Endodermal cell (in vitro differentiated cells): ENCODE results near the gene ZNF20. TPM values are rescaled to one million over a fixed set of nuclear protein-coding genes. Genes with fewer than 3 reads are reported as not detected.

Source experiments
- DNase-seq: peaks from one replicate; pipeline ENCODE4 v3.0.0-alpha.2; 2017
- H3K27ac ChIP-seq: 2 replicates; pipeline ENCODE4 v1.5.1; 2013; ENCODE audit warnings: mild to moderate bottlenecking, low read depth, low read length, moderate library complexity
- H3K27me3 ChIP-seq: 2 replicates; pipeline ENCODE4 v1.6.1; 2013; ENCODE audit warnings: mild to moderate bottlenecking, low read length, moderate library complexity; ENCODE audit not compliant: insufficient read depth, control insufficient read depth, poor library complexity, severe bottlenecking
- H3K36me3 ChIP-seq: 2 replicates; pipeline ENCODE4 v1.7.0; 2013; ENCODE audit warnings: mild to moderate bottlenecking, low read length, moderate library complexity; ENCODE audit not compliant: control insufficient read depth, insufficient read depth
- H3K4me1 ChIP-seq: one replicate; pipeline ENCODE4 v1.7.0; 2013; ENCODE audit warnings: low read length; ENCODE audit not compliant: control insufficient read depth, insufficient read depth
- H3K4me3 ChIP-seq: 2 replicates; pipeline ENCODE4 v1.5.1; 2013; ENCODE audit warnings: mild to moderate bottlenecking, low read length, moderate library complexity
- H3K9ac ChIP-seq: 2 replicates; pipeline ENCODE4 v1.6.1; 2013; ENCODE audit warnings: mild to moderate bottlenecking, low read length, moderate library complexity; ENCODE audit not compliant: poor library complexity, severe bottlenecking; ENCODE audit errors: extremely low read depth
- H3K9me3 ChIP-seq: 2 replicates; pipeline ENCODE4 v1.6.1; 2013; ENCODE audit warnings: mild to moderate bottlenecking, low read length, moderate library complexity; ENCODE audit not compliant: control insufficient read depth
- H3K27ac Mint-ChIP-seq: 2 replicates; pipeline ENCODE4 v1.8.0; 2020; ENCODE audit warnings: mixed read lengths
- H3K27me3 Mint-ChIP-seq: 2 replicates; pipeline ENCODE4 v1.8.0; 2021; ENCODE audit warnings: mild to moderate bottlenecking, mixed read lengths; ENCODE audit not compliant: insufficient read depth
- H3K36me3 Mint-ChIP-seq: 2 replicates; pipeline ENCODE4 v1.8.0; 2020; ENCODE audit warnings: low read depth, mixed read lengths
- H3K4me1 Mint-ChIP-seq: 2 replicates; pipeline ENCODE4 v1.8.0; 2020; ENCODE audit warnings: mixed read lengths
- H3K4me3 Mint-ChIP-seq: 2 replicates; pipeline ENCODE4 v1.8.0; 2020; ENCODE audit warnings: mild to moderate bottlenecking, moderate library complexity, mixed read lengths
- H3K9me3 Mint-ChIP-seq: 2 replicates; pipeline ENCODE4 v1.8.0; 2020; ENCODE audit warnings: mild to moderate bottlenecking, mixed read lengths
- WGBS, 2 experiments: methylation state at CpG; one replicate each; pipeline versions ENCODE4 v1.1.5 to v1.1.7; 2013; ENCODE audit warnings: missing lambda C conversion rate in 2 of 2, mixed read lengths in 1 of 2; ENCODE audit not compliant: insufficient coverage in 1 of 2, insufficient read length in 1 of 2; 5-methylcytosine and 5-hydroxymethylcytosine counted together
- total RNA-seq, 2 donors: library from RNA; stranded (reverse); fragmentation: NEBNext Ultra II Directional in 1 of 2; extraction: Animal tissue kit (Norgen Biotek cat#: 25700) in 1 of 2; gene quantifications; 2 replicates in 1 of 2; 3 replicates in 1 of 2; pipeline ENCODE4 v1.2.1, GENCODE V29; 2021
- TF ChIP-seq, protein P1 (sequence below): fragments of 200-600 bp; sonication (generic); conservative IDR thresholded peaks from 2 replicates; pipeline ENCODE4 v1.5.0; 2021; ENCODE audit warnings: antibody characterized with exemption, mild to moderate bottlenecking

The ZNF20 gene
- total RNA-seq, 2 donors from 2014 or later, result 10.2 to 10.6 TPM

DNA sequence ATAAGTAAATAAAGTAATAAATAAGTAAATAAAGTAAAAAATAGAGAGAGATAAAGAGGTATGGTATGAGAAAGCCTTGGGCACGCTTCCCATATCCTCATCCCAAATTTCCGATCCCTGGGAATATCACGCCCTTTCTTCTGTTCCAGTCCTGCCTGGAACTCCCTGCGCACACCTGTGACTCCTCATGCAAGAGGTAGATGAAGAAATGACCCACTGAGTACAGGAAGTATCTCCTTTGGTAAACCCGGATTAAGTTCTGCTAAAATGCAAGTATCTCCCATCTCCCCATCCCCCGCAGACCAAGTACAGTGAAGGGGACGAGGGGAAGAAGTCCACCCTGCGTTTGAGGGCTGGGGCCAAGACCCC is 22.3 kb upstream of the ZNF20 start:
- H3K27me3 ChIP-seq, result no peaks in the 10 kb centered on the region
- TF ChIP-seq, protein P1, sequence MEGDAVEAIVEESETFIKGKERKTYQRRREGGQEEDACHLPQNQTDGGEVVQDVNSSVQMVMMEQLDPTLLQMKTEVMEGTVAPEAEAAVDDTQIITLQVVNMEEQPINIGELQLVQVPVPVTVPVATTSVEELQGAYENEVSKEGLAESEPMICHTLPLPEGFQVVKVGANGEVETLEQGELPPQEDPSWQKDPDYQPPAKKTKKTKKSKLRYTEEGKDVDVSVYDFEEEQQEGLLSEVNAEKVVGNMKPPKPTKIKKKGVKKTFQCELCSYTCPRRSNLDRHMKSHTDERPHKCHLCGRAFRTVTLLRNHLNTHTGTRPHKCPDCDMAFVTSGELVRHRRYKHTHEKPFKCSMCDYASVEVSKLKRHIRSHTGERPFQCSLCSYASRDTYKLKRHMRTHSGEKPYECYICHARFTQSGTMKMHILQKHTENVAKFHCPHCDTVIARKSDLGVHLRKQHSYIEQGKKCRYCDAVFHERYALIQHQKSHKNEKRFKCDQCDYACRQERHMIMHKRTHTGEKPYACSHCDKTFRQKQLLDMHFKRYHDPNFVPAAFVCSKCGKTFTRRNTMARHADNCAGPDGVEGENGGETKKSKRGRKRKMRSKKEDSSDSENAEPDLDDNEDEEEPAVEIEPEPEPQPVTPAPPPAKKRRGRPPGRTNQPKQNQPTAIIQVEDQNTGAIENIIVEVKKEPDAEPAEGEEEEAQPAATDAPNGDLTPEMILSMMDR, result no peak
- no peak overlapping the region for H3K27ac Mint-ChIP-seq
- H3K4me3 Mint-ChIP-seq, result peak overlapping the region; percentile 68
- peaks cover 4% of the 10 kb centered on the region for H3K4me1 Mint-ChIP-seq
- no peak overlapping the region for H3K9ac ChIP-seq
- peaks cover 12% of the 10 kb centered on the region for H3K36me3 Mint-ChIP-seq
- peaks cover 2% of the 10 kb centered on the region for H3K27me3 Mint-ChIP-seq
- H3K9me3 ChIP-seq, result no peaks in the 10 kb centered on the region
- WGBS, 2 experiments, result 0 to 40% methylated on average over 1 to 8 of the region's 8 CpGs
- DNase-seq, result no peak
- no peaks in the 10 kb centered on the region for H3K36me3 ChIP-seq
- no peak overlapping the region for H3K27ac ChIP-seq
- peak overlapping the region; percentile 84 for H3K4me3 ChIP-seq
- H3K9me3 Mint-ChIP-seq, result peaks cover 5% of the 10 kb centered on the region
- H3K4me1 ChIP-seq, result no peaks in the 10 kb centered on the region

DNA sequence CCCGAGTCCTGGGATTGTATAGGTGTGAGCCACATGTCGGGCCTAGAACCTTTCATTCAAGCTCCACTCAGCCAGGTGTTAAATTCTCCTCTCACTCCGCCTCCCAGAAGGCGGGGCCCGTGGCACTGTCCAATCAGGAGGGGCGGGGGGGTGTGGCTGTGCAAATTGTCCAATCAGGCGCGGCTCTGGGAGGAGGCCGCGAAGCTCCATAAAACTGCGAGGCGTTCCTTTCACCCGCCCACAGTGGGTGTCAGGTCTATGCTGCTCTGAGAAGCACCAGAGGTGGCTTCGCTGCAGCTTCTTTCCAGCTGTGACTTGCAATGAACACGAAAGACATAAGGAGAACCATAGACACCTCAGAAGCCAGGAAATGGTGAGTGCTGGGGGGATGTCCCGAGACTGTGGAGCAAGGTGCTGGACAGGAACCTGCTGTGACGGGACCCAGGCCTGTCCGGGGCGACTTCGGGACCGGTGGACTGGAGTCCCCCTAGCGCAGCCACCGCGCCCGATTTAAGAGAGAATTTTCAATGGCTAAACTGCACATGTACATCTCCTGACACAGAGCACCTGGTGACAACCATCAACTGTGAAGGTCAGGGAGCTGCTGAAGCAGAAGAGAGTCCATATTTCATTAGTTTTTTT is 19.7 kb upstream of the ZNF20 start:
- Histone ChIP-seq H3K4me3 (no peak overlapping the region), H3K4me1 (no peaks in the 10 kb centered on the region), H3K27me3 (no peaks in the 10 kb centered on the region), H3K9ac (no peak overlapping the region), H3K36me3 (no peaks in the 10 kb centered on the region), H3K27ac (no peak overlapping the region), H3K9me3 (no peaks in the 10 kb centered on the region)
- 95 to 96% methylated on average over 22 to 25 of the region's 25 CpGs for WGBS, 2 experiments
- TF ChIP-seq, protein P1, result no peak
- Mint-ChIP-seq H3K4me1 (peaks cover 7% of the 10 kb centered on the region), H3K27me3 (peaks cover 2% of the 10 kb centered on the region), H3K9me3 (peaks cover 12% of the 10 kb centered on the region), H3K4me3 (no peak overlapping the region), H3K36me3 (peaks cover 8% of the 10 kb centered on the region), H3K27ac (no peak overlapping the region)
- DNase-seq, result peak; percentile 60

DNA sequence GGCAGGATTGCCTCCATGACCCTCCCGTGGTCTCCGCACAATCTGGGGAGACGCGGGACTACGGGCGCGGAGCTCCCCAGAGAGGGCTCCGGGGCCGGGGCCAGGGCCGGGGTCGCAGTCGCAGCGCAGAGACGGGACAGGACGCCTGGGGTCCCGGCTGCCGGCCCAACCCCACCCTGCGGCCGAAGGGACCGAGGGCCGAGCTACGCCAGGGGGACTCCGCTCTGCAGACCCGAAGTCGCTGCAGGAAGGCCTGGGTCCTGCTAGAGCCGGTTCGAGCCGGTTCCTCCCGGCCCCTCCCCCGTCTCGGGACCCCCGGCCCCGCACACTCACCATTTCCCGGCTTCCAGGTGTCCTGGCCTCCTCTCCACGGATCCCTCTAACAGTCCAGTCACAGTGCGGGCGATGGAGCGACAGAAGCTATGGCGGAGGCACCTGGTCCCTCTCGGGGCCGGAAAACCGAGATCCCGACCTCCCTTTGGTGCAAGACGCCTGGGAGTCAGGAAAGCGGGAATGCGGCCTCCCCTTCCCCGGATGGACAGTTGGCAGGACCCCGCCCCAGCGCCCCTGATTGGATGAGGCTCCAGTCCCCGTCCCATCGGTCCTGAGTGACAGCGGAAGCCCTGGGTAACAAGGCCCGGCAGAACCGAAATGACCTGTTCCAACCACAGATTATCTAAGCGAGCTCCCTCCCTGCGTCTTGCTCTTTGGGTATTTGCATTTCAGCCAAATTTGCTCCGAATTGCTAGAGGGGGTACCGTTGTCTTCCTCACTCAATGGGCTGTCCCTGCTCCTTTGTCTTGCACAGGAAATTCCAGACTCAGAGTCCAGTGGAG is 16.3 kb upstream of the ZNF20 start, which contains the start of gene ZNF625:
ZNF625 (minus strand) TSS at position 512 of the 836 bp plus-strand sequence; CDS start at position 336, 176 bp downstream.
- H3K27me3 Mint-ChIP-seq, result peaks cover 2% of the 10 kb centered on the region
- H3K27ac ChIP-seq, result peak within 1 kb of the TSS; percentile 96
- H3K9ac ChIP-seq, result peak within 1 kb of the TSS; percentile 98
- peaks cover 24% of the 10 kb centered on the region for H3K9me3 Mint-ChIP-seq
- peak within 1 kb of the TSS; percentile 95 for H3K4me3 ChIP-seq
- peaks cover 36% of the 10 kb centered on the region for H3K36me3 Mint-ChIP-seq
- peak; percentile 99 for DNase-seq
- 0% methylated on average over 28 to 58 of the region's 58 CpGs for WGBS, 2 experiments
- peaks cover 23% of the 10 kb centered on the region for H3K9me3 ChIP-seq
- H3K4me1 Mint-ChIP-seq, result peaks cover 4% of the 10 kb centered on the region
- peaks cover 25% of the 10 kb centered on the region for H3K36me3 ChIP-seq
- no peaks in the 10 kb centered on the region for H3K27me3 ChIP-seq
- H3K4me1 ChIP-seq, result no peaks in the 10 kb centered on the region
- H3K4me3 Mint-ChIP-seq, result peak within 1 kb of the TSS; percentile 87
- H3K27ac Mint-ChIP-seq, result peak within 1 kb of the TSS; percentile 96
- TF ChIP-seq, protein P1, result no peak
